AG09319 (cell line): Measurements from ENCODE around the gene NT5DC2.

ENCODE experiments used
- DNase-seq: peaks from one replicate; pipeline ENCODE4 v3.0.0-alpha.2; 2010; ENCODE audit warnings: low read depth; ENCODE audit errors: extremely low read depth
- TF ChIP-seq, protein P1 (sequence below): IDR thresholded peaks from 2 replicates; pipeline ENCODE4 v1.5.1; 2011; ENCODE audit warnings: low read depth, mild to moderate bottlenecking, inconsistent platforms, low read length, moderate library complexity

NT5DC2 gene

GRCh38 chr3:52519445-52520140, 14.1 kb downstream of the NT5DC2 start:
- TF ChIP-seq, protein P1, sequence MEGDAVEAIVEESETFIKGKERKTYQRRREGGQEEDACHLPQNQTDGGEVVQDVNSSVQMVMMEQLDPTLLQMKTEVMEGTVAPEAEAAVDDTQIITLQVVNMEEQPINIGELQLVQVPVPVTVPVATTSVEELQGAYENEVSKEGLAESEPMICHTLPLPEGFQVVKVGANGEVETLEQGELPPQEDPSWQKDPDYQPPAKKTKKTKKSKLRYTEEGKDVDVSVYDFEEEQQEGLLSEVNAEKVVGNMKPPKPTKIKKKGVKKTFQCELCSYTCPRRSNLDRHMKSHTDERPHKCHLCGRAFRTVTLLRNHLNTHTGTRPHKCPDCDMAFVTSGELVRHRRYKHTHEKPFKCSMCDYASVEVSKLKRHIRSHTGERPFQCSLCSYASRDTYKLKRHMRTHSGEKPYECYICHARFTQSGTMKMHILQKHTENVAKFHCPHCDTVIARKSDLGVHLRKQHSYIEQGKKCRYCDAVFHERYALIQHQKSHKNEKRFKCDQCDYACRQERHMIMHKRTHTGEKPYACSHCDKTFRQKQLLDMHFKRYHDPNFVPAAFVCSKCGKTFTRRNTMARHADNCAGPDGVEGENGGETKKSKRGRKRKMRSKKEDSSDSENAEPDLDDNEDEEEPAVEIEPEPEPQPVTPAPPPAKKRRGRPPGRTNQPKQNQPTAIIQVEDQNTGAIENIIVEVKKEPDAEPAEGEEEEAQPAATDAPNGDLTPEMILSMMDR, result no peak
- no peak for DNase-seq

DNA sequence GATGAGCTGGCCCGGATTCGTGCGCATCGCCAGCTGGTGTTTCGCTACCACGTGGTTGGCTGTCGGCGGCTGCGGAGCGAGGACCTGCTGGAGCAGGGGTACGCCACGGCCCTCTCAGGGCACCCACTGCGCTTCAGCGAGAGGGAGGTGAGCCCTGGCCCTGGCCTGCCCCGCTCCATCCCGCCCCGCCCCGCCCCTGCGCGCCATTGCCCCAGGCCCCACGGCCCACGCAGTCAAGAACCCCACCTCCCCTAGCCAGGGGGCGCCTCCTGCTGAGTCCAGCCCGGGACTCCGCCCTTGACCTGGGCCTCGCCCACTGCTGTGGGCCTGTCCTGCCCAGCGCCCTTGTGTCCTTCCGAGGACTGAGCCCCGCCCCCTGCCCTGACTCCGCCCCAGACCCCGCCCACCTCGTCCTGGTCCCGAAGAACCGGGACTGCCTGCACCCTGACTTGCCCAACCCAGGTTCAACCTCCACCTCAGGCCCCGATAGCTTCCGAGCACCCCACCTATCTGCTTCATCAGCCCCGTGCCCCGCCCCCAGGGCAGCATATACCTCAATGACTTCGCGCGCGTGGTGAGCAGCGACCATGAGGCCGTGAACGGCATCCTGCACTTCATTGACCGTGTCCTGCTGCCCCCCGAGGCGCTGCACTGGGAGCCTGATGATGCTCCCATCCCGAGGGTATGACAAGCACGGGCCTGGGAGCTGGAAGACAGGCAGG, 14.8 kb downstream of the NT5DC2 start:
- TF ChIP-seq, protein P1, result no peak
- no peak for DNase-seq

- no peak for DNase-seq
- TF ChIP-seq, protein P1, result no peak
Measured at GRCh38 chr3:52517796-52518722, 15.6 kb downstream of the NT5DC2 start.

DNA sequence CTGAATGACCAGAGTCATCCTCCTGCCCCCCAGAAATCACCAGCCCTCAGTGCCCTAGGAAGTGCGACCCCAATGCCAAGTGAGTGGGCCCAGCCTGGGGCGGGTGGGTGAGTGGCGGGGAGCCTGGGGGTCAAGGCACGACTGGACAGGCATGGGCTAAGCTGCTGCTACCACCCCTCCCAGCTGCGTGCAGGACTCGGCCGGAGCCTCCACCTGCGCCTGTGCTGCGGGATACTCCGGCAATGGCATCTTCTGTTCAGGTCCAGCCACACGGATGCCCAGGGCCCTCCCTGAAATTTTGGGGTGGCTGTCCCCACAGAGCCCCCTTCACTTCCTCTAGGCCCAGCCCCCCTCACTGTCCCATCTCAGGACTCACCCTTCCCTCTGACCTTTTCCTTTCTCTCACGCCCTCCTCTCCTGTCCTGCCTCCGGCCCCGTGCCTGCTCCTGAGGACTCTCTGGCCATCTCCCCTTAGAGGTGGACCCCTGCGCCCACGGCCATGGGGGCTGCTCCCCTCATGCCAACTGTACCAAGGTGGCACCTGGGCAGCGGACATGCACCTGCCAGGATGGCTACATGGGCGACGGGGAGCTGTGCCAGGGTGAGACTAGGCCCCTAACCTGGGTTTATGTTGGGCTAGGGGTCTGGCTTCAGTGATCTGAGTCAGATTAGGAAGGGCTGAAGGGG, 17.0 kb downstream of the NT5DC2 start:
- no peak for DNase-seq
- TF ChIP-seq, protein P1, result no peak

GRCh38 chr3:52515192-52515591, 18.5 kb downstream of the NT5DC2 start:
- TF ChIP-seq, protein P1, result no peak
- DNase-seq, result no peak

GRCh38 chr3:52514576-52514975, 19.1 kb downstream of the NT5DC2 start:
- TF ChIP-seq, protein P1, result no peak
- DNase-seq, result no peak
